GM12874 (cell line): ENCODE results near the gene PJVK.

Experiments used
- CTCF ChIP-seq: IDR thresholded peaks from 2 replicates; pipeline ENCODE4 v1.5.1; 2011; ENCODE audit warnings: low read depth, mild to moderate bottlenecking, control low read depth, low read length, moderate library complexity; ENCODE audit not compliant: insufficient read depth

The PJVK gene

GRCh38 chr2:178457390-178457886 lies 6.3 kb downstream of the PJVK start:
- TF ChIP-seq CTCF: no peak

GRCh38 chr2:178469219-178469849 lies 18.2 kb downstream of the PJVK start:
- TF ChIP-seq CTCF: no peak

DNA sequence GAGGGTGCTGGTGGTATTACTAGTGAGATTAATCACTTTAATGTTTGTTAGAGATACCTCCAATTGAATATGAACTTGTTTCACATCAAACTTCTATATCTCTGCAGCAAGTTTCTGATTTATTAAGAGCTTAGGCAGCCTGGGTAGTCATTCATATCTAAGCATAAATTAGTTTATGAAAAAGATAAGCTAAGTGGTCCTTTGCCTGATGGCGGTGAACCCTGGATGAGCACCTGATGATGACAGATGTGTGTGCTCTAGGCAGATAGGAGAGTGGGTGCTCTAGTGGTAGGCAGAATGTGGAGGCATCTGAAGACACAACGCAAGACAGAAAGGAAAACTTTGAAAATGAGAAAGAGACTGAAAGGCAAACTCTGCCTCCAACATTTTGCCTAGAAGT lies 22.2 kb downstream of the PJVK start:
- no peak for TF ChIP-seq CTCF

DNA sequence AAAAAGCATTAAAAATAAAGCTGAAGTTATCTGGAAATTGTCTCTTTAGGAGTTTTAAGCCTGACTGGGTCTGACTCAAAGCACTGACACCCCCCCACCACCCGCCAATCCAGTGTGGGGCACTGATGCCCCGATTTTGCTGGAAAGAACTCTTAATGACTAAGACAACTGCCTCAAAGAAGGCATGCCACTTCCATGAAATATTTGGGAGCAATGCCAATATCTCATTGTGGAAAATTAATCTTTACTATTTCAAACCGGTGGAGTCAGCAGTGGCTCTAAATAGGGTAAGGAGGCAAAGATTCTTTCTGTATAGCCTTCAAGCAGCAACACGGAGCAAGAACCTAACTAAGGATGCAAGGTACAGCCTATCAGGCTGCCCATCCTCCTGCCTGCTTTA lies 22.8 kb downstream of the PJVK start:
- TF ChIP-seq CTCF: no peak

- TF ChIP-seq CTCF: no peak
These were observed 23.4 kb downstream of the PJVK start for GRCh38 chr2:178474560-178474959.

DNA sequence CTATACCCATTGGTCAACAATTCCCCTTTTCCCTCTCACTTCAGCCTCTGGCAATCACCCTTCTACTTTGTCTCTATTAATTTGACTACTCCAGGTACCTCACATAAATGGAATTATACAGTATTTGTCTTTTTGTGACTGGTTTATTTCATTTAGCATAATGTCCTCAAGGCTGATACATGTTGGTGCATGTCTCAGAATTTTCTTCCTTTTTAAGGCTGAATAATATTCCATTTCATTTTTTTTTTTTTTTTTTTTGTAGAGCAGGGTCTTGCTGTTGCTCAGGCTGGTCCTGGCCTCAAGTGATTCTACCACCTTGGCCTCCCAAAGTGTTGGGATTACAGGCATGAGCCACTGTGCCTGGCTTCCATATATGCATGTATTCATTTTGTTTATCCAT lies 25.3 kb downstream of the PJVK start:
- no peak for TF ChIP-seq CTCF

- TF ChIP-seq CTCF: no peak
These were observed 26.4 kb downstream of the PJVK start for GRCh38 chr2:178477443-178478129.
